RWPE2 (cell line): ENCODE data around the gene TRPV2.

Experiments
- ATAC-seq: fragments of 200-7000 bp; cut with Tn5 transposase; 3 replicates; pipeline ENCODE4 v1.9.1; 2021; ENCODE audit warnings: low read depth
- DNase-seq: peaks from one replicate; pipeline ENCODE4 v3.0.0-alpha.2; 2020; ENCODE audit warnings: low spot score
- H3K27ac ChIP-seq: fragments of 450-650 bp; 2 replicates; pipeline ENCODE4 v1.5.1; 2017; ENCODE audit warnings: mild to moderate bottlenecking; ENCODE audit not compliant: poor library complexity, severe bottlenecking
- H3K27me3 ChIP-seq: fragments of 250-450 bp; sonication (Bioruptor Pico); 2 replicates; pipeline ENCODE4 v1.5.1; 2021; ENCODE audit warnings: mild to moderate bottlenecking, moderate library complexity; ENCODE audit not compliant: insufficient read depth, poor library complexity, severe bottlenecking
- H3K36me3 ChIP-seq: fragments of 250-450 bp; sonication (Bioruptor Pico); 2 replicates; pipeline ENCODE4 v1.5.1; 2020; ENCODE audit warnings: low read depth, mild to moderate bottlenecking, moderate library complexity
- H3K4me1 ChIP-seq: fragments of 250-450 bp; sonication (Bioruptor Pico); 2 replicates; pipeline ENCODE4 v1.5.1; 2021; ENCODE audit warnings: mild to moderate bottlenecking, moderate library complexity; ENCODE audit not compliant: insufficient read depth, poor library complexity, severe bottlenecking
- H3K4me3 ChIP-seq: fragments of 250-450 bp; sonication (Bioruptor Pico); 2 replicates; pipeline ENCODE4 v1.5.1; 2021; ENCODE audit warnings: mild to moderate bottlenecking, moderate library complexity; ENCODE audit not compliant: severe bottlenecking
- H3K9me3 ChIP-seq: fragments of 250-450 bp; sonication (Bioruptor Pico); 2 replicates; pipeline ENCODE4 v1.5.1; 2021; ENCODE audit warnings: mild to moderate bottlenecking, moderate library complexity; ENCODE audit not compliant: severe bottlenecking
- CTCF ChIP-seq: fragments of 450-650 bp; IDR thresholded peaks from one replicate; pipeline ENCODE4 v1.5.1; 2017; ENCODE audit warnings: mild to moderate bottlenecking, moderate library complexity; ENCODE audit not compliant: poor library complexity, severe bottlenecking

Gene TRPV2

DNA sequence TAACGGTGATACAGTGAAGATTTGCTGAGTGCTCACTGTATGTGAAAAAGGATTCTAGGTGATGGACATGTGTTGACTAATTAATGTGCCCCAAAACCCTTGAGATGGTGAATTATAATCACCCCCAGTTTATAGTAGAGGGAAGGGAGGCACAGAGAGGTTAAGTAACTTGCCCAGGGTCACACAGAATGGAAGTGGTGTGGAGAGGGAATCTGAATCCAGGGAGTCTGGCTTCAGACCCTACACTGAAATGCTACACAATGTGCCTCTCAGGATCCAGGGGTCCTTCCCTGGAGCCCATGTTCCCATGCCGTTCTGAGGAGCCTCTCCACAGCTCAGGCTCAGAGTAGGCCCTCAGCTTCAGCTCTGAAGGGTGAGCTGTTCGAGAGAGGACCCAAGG lies 11.6 kb downstream of the TRPV2 start:
- Histone ChIP-seq H3K36me3 (no peaks in the 10 kb centered on the region), H3K27me3 (no peaks in the 10 kb centered on the region), H3K4me1 (no peaks in the 10 kb centered on the region), H3K4me3 (no peak overlapping the region), H3K9me3 (no peaks in the 10 kb centered on the region), H3K27ac (no peak overlapping the region)
- DNase-seq (no peak), ATAC-seq (no peak)
- TF ChIP-seq CTCF: no peak

GRCh38 chr17:16428098-16428882 lies 12.9 kb downstream of the TRPV2 start:
- H3K36me3 ChIP-seq: no peaks in the 10 kb centered on the region
- H3K4me1 ChIP-seq: no peaks in the 10 kb centered on the region
- H3K9me3 ChIP-seq: no peaks in the 10 kb centered on the region
- peak; percentile 53 for TF ChIP-seq CTCF
- no peak overlapping the region for H3K4me3 ChIP-seq
- peak; percentile 68; the same call in 2 of the 3 replicates for ATAC-seq
- no peak overlapping the region for H3K27ac ChIP-seq
- DNase-seq: no peak
- no peaks in the 10 kb centered on the region for H3K27me3 ChIP-seq

- no peak for TF ChIP-seq CTCF
- H3K36me3 ChIP-seq: no peaks in the 10 kb centered on the region
- DNase-seq (no peak), ATAC-seq (no peak)
- H3K4me1 ChIP-seq: no peaks in the 10 kb centered on the region
- H3K4me3 ChIP-seq: no peak overlapping the region
- no peaks in the 10 kb centered on the region for H3K9me3 ChIP-seq
- H3K27ac ChIP-seq: no peak overlapping the region
- H3K27me3 ChIP-seq: no peaks in the 10 kb centered on the region
Observed at GRCh38 chr17:16429083-16429482, 13.7 kb downstream of the TRPV2 start.

DNA sequence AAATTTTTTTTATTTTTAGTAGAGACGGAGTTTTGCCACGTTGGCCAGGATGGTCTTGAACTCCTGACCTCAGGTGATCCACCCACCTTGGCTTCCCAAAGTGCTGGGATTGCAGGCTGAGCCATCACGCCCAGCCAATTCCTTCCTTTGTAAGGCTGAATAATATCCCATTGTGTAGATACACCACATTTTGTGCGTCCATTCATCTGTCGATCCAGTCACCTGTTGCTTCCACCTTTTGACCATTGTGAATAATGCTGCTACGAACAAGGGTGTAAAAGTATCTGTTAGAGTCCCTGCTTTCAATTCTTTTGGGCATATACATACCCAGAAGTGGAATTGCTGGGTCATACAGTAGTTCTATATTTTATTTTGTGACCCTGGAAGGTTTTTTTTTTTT lies 15.3 kb downstream of the TRPV2 start:
- TF ChIP-seq CTCF: no peak
- no peaks in the 10 kb centered on the region for H3K4me1 ChIP-seq
- no peaks in the 10 kb centered on the region for H3K36me3 ChIP-seq
- ATAC-seq: no peak
- H3K27me3 ChIP-seq: no peaks in the 10 kb centered on the region
- H3K9me3 ChIP-seq: no peaks in the 10 kb centered on the region
- H3K4me3 ChIP-seq: no peak overlapping the region
- no peak overlapping the region for H3K27ac ChIP-seq
- no peak for DNase-seq

DNA sequence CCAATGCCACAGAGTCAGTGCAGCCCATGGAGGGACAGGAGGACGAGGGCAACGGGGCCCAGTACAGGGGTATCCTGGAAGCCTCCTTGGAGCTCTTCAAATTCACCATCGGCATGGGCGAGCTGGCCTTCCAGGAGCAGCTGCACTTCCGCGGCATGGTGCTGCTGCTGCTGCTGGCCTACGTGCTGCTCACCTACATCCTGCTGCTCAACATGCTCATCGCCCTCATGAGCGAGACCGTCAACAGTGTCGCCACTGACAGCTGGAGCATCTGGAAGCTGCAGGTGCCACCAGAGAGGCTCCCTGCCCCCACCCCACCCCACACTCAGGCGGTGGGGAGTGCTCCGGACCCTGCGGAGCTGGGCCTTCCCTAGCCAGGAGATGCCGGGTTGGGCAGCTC lies 16.6 kb downstream of the TRPV2 start:
- H3K27ac ChIP-seq: no peak overlapping the region
- DNase-seq (no peak), ATAC-seq (no peak)
- H3K4me1 ChIP-seq: no peaks in the 10 kb centered on the region
- no peaks in the 10 kb centered on the region for H3K9me3 ChIP-seq
- no peak for TF ChIP-seq CTCF
- no peaks in the 10 kb centered on the region for H3K36me3 ChIP-seq
- no peaks in the 10 kb centered on the region for H3K27me3 ChIP-seq
- no peak overlapping the region for H3K4me3 ChIP-seq
